Panc1 (cell line): ENCODE data around the gene TSR2. TPM values are rescaled to one million over a fixed set of nuclear protein-coding genes. Genes with fewer than 3 reads are reported as not detected.

Experiments used
- ATAC-seq: fragments of 200-7000 bp; cut with Tn5 transposase; 2 replicates; pipeline ENCODE4 v1.9.1; 2020; ENCODE audit warnings: mild to moderate bottlenecking, moderate library complexity
- BruUV-seq: library from RNA; stranded (reverse); fragments of 400-500 nt; replicated peaks from 2 replicates; lab custom pipeline; 2021; lab: Mats Ljungman, UMichigan
- CTCF ChIA-PET: fragments of 300-600 bp; sonication (Branson Sonifier 250); formaldehyde crosslinking; loops from one replicate; lab custom pipeline; 2022; ENCODE audit warnings: antibody characterized with exemption; lab: Charles Lee
- POLR2A ChIA-PET: fragments of 300-600 bp; sonication (Branson Sonifier 250); formaldehyde crosslinking; loops from one replicate; lab custom pipeline; 2022; ENCODE audit warnings: antibody characterized with exemption; lab: Charles Lee
- DNase-seq: peaks from one replicate; pipeline ENCODE4 v3.0.0-alpha.2; 2010; ENCODE audit warnings: low read depth, low spot score
- H3K27ac ChIP-seq: 2 replicates; pipeline ENCODE4 v1.5.1; 2011; ENCODE audit warnings: mild to moderate bottlenecking, low read length, inconsistent platforms
- H3K27me3 ChIP-seq: fragments of 200-500 bp; sonication (Bioruptor generic); 2 replicates; pipeline ENCODE4 v1.6.0; 2014; ENCODE audit warnings: low read length, inconsistent platforms; ENCODE audit not compliant: control insufficient read depth, insufficient read depth
- H3K36me3 ChIP-seq: fragments of 200-500 bp; sonication (Bioruptor generic); 2 replicates; pipeline ENCODE4 v1.5.1; 2014; ENCODE audit warnings: inconsistent platforms, mild to moderate bottlenecking, low read length, moderate library complexity; ENCODE audit not compliant: control insufficient read depth, insufficient read depth
- H3K4me1 ChIP-seq: 2 replicates; pipeline ENCODE4 v1.5.1; 2011; ENCODE audit warnings: inconsistent platforms, mild to moderate bottlenecking, low read length, moderate library complexity; ENCODE audit not compliant: control insufficient read depth, insufficient read depth
- H3K4me3 ChIP-seq, 2 experiments: 2 replicates each; pipeline ENCODE4 v1.5.1; 2011 to 2012; ENCODE audit warnings: low read depth in 2 of 2, low read length in 2 of 2, mild to moderate bottlenecking in 2 of 2, inconsistent platforms in 1 of 2, moderate library complexity in 1 of 2
- H3K9me3 ChIP-seq: fragments of 200-500 bp; sonication (Bioruptor generic); 2 replicates; pipeline ENCODE4 v1.5.1; 2014; ENCODE audit warnings: low read depth, mild to moderate bottlenecking, inconsistent platforms, low read length, moderate library complexity; ENCODE audit not compliant: control insufficient read depth, insufficient read depth
- CTCF ChIP-seq: fragments of 450-650 bp; IDR thresholded peaks from 2 replicates; pipeline ENCODE4 v1.5.1; 2017; ENCODE audit warnings: mild to moderate bottlenecking
- POLR2AphosphoS5 ChIP-seq: IDR thresholded peaks from 2 replicates; pipeline ENCODE4 v1.6.1; 2012; ENCODE audit warnings: mild to moderate bottlenecking, low read depth, low read length, moderate library complexity
- REST ChIP-seq, 2 experiments: IDR thresholded peaks; 2 replicates each; pipeline ENCODE4 v1.6.1; 2011 to 2012; ENCODE audit warnings: low read depth in 2 of 2, control low read depth in 1 of 2, low read length in 1 of 2, mild to moderate bottlenecking in 1 of 2, moderate library complexity in 1 of 2; ENCODE audit not compliant: insufficient read depth in 1 of 2
- SIN3A ChIP-seq: IDR thresholded peaks from 2 replicates; pipeline ENCODE4 v1.6.1; 2012; ENCODE audit warnings: low read depth, mild to moderate bottlenecking, low read length, moderate library complexity, borderline replicate concordance; ENCODE audit not compliant: insufficient read depth
- TCF7L2 ChIP-seq: IDR thresholded peaks from 2 replicates; pipeline ENCODE4 v1.6.1; 2011; ENCODE audit warnings: mild to moderate bottlenecking, low read depth, low read length, inconsistent platforms
- in situ Hi-C: cut with HindIII; loops from 2 replicates; pipeline ENCODE4 v1.10.0; 2016; ENCODE audit warnings: low sequenced_read_pairs, low pct_unique_long_range_greater_than_20kb
- intact Hi-C: fragments of 100-400 bp; cut with micrococcal nuclease; formaldehyde crosslinking; loops from one replicate; pipeline ENCODE4 v1.10.0; 2022; ENCODE audit not compliant: unreplicated experiment
- total RNA-seq: library from RNA; stranded (reverse); gene quantifications from one replicate; pipeline ENCODE4 v1.2.1, GENCODE V29; 2021; ENCODE audit not compliant: unreplicated experiment

The TSR2 gene
- total RNA-seq, 1 experiment from 2014 or later: 37.9 TPM

DNA sequence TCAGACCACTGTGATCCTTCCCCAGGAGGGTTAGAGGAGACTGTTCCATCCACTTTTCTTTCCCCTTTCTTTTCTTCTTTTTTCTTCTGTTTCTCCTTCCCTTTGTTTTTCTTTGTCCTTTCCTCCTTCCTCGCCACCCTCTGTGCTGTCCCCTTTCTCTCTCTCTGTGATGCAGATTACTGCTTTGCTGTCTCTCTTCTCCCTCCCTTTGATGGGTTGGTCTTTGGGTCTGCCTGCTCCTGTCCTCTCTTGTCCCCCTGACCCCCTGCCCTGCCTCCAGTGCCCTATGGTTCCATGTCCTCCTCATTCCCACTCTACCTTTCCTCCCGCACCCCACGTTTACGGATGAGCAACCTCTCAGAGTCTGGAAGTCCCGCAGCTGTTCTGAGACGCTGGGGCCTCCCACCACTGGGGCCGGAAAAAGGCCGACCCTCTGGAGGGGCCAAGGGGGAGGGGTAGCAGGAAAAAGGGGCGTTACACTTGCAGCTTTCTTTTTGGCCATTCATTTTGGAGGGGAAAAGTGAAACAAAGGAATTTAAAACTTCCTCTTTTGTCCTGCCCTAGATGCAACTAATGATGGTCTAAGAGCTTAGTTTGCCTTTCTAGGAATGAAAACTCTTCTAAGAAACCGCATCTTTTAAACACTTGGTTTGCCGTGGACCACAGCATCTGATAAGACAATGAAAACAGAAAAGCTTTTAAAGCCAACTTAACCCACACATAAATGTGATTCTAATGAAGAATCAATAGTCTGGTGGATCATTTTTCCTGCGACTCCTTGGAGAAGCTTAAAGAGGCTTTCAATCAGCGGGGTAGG lies 24.5 kb upstream of the TSR2 start:
- ChIA-PET POLR2A (no interaction called here), CTCF (no interaction called here)
- Histone ChIP-seq H3K27ac (no peak overlapping the region), H3K9me3 (no peaks in the 10 kb centered on the region), H3K4me3 (no peak overlapping the region), H3K36me3 (no peaks in the 10 kb centered on the region), H3K4me1 (no peaks in the 10 kb centered on the region), H3K27me3 (no peaks in the 10 kb centered on the region)
- no TSS peak for BruUV-seq
- TF ChIP-seq CTCF (no peak), TCF7L2 (no peak), REST (IDR thresholded peaks at IDR 0.05; ENCODE audit: insufficient read depth in 1 of 2, low read depth in 2 of 2, low read length in 1 of 2) (no peak), SIN3A (no peak)
- DNase-seq: no peak
- intact Hi-C loops (no loop called here), in situ Hi-C loops (no loop called here)
- ATAC-seq: no peak

- no peaks in the 10 kb centered on the region for H3K36me3 ChIP-seq
- no peak overlapping the region for H3K27ac ChIP-seq
- no peaks in the 10 kb centered on the region for H3K27me3 ChIP-seq
- in situ Hi-C loops (no loop called here), intact Hi-C loops (no loop called here)
- ChIA-PET CTCF (no interaction called here), POLR2A (no interaction called here)
- no peak for TF ChIP-seq CTCF
- TF ChIP-seq TCF7L2: no peak
- no peak for TF ChIP-seq POLR2AphosphoS5
- TF ChIP-seq SIN3A: no peak
- TF ChIP-seq REST (IDR thresholded peaks at IDR 0.05; ENCODE audit: insufficient read depth in 1 of 2, low read depth in 2 of 2, low read length in 1 of 2): no peak
- DNase-seq: no peak
- H3K9me3 ChIP-seq: no peaks in the 10 kb centered on the region
- ATAC-seq: no peak
- no TSS peak for BruUV-seq
- no peak overlapping the region for H3K4me3 ChIP-seq
- no peaks in the 10 kb centered on the region for H3K4me1 ChIP-seq
Observed at GRCh38 chrX:54416965-54417364, 23.2 kb upstream of the TSR2 start.
